Colonic mucosa (tissue), 4 donors: ENCODE results near the gene RFX2. TPM values are rescaled to one million over a fixed set of nuclear protein-coding genes. Genes with fewer than 3 reads are reported as not detected.

Experiments
- DNase-seq: peaks from one replicate; pipeline ENCODE4 v3.0.0-alpha.2; 2020
- H3K27ac ChIP-seq: fragments of 200-600 bp; one replicate; pipeline ENCODE4 v1.8.0; 2021
- H3K27me3 ChIP-seq: fragments of 200-600 bp; one replicate; pipeline ENCODE4 v1.8.0; 2021
- H3K36me3 ChIP-seq: fragments of 200-600 bp; one replicate; pipeline ENCODE4 v1.8.0; 2021
- H3K4me1 ChIP-seq: fragments of 200-600 bp; one replicate; pipeline ENCODE4 v1.8.0; 2021; ENCODE audit warnings: mild to moderate bottlenecking
- H3K4me3 ChIP-seq: fragments of 200-600 bp; one replicate; pipeline ENCODE4 v1.8.0; 2021
- H3K9ac ChIP-seq, 2 donors: one replicate each; pipeline ENCODE4 v1.7.0; 2013; ENCODE audit warnings: control low read depth in 2 of 2, low read depth in 2 of 2, low read length in 2 of 2
- H3K9me3 ChIP-seq: fragments of 200-600 bp; one replicate; pipeline ENCODE4 v1.8.0; 2021
- intact Hi-C: fragments of 100-400 bp; cut with DNase I; formaldehyde crosslinking; loops from one replicate; pipeline ENCODE4 v1.14.1; 2022
- total RNA-seq, 2 donors: library from RNA; stranded (reverse); fragmentation: NEBNext Ultra II Directional in 1 of 2; extraction: Animal tissue kit (Norgen Biotek cat#: 25700) in 1 of 2; gene quantifications; one replicate each; pipeline ENCODE4 v1.2.1, GENCODE V29; 2021
- TF ChIP-seq, protein P1 (sequence below): fragments of 200-600 bp; IDR thresholded peaks from one replicate; pipeline ENCODE4 v1.8.0; 2022; ENCODE audit warnings: antibody characterized with exemption, mild to moderate bottlenecking
- donor health status: healthy.
- donor health status: DM: no; HTN: no; CAD: no.
- donor health status: DM: no; HTN: no; CAD: no.

The RFX2 gene
- total RNA-seq, 2 donors from 2014 or later: 6.2 to 7.3 TPM

DNA sequence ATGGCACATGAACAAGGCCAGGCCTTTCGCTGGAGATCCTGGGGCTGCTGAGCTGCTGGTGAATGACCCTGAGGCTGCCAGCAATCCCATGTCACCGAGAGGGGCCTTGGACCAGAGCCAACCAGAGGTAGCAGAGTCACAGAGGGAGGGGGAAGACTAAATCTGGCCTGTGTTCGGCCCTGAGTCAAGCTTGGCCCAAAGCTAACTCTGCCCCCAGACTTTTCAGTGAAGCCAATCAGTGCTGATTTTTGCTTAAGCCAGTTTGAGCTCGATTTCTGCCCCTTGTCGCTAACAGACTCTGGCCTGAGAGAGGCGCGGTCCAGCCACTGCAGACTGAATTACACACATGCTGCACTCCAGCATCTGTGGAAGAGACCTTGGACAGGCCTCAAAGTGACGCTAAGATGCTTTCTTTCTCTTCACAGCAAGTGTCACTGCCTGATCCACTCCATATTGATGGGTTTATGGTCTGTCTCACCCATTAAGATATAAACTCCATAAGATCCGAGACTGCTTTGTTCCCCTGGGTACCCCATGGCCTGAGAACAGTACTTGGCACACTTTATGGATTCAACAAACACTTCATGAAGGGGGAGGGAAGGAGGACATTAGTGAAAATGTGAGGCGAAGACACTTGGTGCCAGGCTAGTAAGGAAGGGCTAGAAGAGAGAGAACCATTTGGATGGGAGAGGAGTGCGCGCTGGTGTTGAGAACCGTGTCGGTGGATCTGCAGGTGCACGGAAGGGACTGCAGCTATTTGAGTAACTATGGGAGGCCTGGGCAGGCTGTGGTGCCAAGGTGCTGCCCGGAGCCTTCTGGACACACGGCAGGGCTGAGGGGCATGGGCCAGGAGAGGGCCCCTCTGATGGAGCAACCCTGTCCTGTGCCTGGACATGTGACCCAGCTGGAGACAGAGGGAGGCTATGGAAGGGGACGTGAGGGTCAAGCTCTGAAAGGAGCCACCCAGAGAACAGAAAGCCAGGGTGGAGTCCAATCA is 150.0 kb downstream of the RFX2 start:
- H3K36me3 ChIP-seq: no peaks in the 10 kb centered on the region
- no peaks in the 10 kb centered on the region for H3K27me3 ChIP-seq
- H3K4me1 ChIP-seq: peaks cover 15% of the 10 kb centered on the region
- no peak for DNase-seq
- H3K27ac ChIP-seq: peak overlapping the region; percentile 54
- TF ChIP-seq, protein P1, sequence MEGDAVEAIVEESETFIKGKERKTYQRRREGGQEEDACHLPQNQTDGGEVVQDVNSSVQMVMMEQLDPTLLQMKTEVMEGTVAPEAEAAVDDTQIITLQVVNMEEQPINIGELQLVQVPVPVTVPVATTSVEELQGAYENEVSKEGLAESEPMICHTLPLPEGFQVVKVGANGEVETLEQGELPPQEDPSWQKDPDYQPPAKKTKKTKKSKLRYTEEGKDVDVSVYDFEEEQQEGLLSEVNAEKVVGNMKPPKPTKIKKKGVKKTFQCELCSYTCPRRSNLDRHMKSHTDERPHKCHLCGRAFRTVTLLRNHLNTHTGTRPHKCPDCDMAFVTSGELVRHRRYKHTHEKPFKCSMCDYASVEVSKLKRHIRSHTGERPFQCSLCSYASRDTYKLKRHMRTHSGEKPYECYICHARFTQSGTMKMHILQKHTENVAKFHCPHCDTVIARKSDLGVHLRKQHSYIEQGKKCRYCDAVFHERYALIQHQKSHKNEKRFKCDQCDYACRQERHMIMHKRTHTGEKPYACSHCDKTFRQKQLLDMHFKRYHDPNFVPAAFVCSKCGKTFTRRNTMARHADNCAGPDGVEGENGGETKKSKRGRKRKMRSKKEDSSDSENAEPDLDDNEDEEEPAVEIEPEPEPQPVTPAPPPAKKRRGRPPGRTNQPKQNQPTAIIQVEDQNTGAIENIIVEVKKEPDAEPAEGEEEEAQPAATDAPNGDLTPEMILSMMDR: no peak
- H3K4me3 ChIP-seq: no peak overlapping the region
- no peaks in the 10 kb centered on the region for H3K9me3 ChIP-seq
- intact Hi-C loops: loop anchor here (10.0 kb wide), 1 partner anchor 56 kb away; the partner anchor contains the start of genes NDUFA11 and VMAC
- peak overlapping the region in 1 of 2 donors; percentile 12 for H3K9ac ChIP-seq

DNA sequence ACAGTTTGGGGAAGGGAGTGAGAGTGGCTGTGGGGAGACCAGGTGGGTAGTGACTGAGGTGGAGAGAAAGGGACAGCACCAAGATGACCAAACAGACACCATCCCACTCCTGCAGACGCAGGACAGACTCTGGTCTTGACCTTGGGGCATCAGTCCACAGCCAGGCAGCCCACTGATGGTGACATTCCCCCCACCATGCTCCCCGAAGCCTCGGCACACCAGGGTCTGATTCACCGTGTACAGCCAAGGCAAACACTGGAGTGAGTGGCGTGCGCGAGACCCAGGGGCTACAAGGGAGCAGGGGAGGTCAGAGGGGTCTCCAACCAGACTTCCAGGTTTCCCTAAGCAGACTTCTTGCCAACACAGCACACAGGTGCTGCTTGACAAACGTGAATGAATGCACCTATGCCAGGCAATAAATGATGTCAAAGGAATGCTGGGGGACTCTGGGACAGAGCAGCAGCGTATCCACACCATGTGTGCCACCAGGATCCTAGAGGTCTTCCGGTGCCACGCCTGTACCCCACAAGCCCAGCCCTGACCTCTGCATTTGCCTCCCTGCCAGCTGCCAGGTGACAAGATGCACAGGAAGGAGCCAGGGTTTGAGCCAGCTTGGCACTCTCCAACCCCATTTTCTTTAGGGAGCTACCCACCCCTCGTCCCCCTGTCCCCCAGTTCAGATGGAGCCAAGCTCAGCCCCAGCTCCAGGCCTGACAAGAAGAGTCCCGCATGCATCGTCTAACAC is 150.9 kb downstream of the RFX2 start:
- H3K27me3 ChIP-seq: no peaks in the 10 kb centered on the region
- peak overlapping the region in 1 of 2 donors; percentile 16 for H3K9ac ChIP-seq
- intact Hi-C loops: loop anchor here (10.0 kb wide), 1 partner anchor 55 kb away; the partner anchor contains the start of genes NDUFA11 and VMAC
- no peaks in the 10 kb centered on the region for H3K36me3 ChIP-seq
- H3K9me3 ChIP-seq: no peaks in the 10 kb centered on the region
- no peak overlapping the region for H3K4me3 ChIP-seq
- TF ChIP-seq, protein P1: no peak
- H3K27ac ChIP-seq: no peak overlapping the region
- H3K4me1 ChIP-seq: peaks cover 24% of the 10 kb centered on the region
- DNase-seq: no peak

DNA sequence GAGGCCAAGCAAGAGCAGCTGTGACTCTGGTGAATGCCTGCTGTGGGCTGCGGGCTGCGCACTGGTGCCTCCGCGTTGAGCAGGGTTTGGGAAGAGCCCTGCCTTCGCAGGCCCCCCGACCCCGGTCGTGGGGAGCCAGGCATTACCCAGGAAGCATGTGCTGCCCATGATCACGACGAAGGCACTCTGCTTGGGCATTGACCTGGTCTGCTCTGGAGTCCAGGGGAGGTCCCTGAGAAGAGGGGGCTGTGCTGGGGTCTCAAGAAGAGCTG is 151.5 kb downstream of the RFX2 start:
- TF ChIP-seq, protein P1: no peak
- Histone ChIP-seq H3K36me3 (no peaks in the 10 kb centered on the region), H3K4me3 (no peak overlapping the region), H3K9ac (no peak overlapping the region), H3K27ac (no peak overlapping the region), H3K4me1 (peaks cover 30% of the 10 kb centered on the region), H3K9me3 (no peaks in the 10 kb centered on the region), H3K27me3 (no peaks in the 10 kb centered on the region)
- DNase-seq: no peak
- intact Hi-C loops: no loop called here

DNA sequence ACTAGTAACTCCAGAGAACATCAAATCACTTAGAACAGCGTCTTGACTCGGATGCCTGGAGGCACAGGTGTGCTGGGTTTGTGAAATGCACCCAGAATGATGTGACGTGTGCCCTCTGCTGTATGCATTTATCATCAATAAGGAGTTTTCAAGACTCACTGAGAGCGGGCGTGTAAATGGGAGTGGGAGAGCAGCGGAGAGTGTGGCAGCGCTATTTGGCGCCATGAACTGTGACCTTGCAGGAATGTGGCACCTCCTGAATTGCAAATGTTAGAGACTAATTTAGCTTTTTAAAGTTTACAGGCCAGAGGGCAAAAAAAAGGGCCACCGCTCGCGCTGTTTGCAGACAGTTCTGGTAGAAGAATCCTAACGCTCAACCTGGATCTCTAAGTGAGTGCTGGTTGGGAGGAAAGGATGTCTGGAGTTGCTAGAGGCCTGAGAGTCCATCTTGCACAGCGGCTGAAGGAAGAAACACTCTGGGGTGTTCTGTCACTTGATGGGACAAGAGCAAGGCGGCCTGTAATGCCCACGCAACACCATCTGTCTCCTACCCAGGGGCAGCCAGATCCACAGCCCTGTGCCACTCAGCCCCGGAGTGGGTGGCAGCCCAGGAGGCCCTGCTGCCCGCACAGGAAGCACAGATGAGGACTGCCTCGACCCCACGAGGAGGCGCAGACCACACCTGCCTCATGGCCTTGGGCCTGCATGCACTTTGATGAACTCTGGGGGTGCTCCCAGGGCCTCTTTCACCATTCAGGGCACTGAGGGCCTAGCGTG is 152.0 kb downstream of the RFX2 start:
- Histone ChIP-seq H3K27ac (no peak overlapping the region), H3K4me1 (peaks cover 30% of the 10 kb centered on the region), H3K9me3 (no peaks in the 10 kb centered on the region), H3K27me3 (no peaks in the 10 kb centered on the region), H3K9ac (no peak overlapping the region), H3K4me3 (no peak overlapping the region), H3K36me3 (no peaks in the 10 kb centered on the region)
- intact Hi-C loops: no loop called here
- DNase-seq: no peak
- TF ChIP-seq, protein P1: no peak

DNA sequence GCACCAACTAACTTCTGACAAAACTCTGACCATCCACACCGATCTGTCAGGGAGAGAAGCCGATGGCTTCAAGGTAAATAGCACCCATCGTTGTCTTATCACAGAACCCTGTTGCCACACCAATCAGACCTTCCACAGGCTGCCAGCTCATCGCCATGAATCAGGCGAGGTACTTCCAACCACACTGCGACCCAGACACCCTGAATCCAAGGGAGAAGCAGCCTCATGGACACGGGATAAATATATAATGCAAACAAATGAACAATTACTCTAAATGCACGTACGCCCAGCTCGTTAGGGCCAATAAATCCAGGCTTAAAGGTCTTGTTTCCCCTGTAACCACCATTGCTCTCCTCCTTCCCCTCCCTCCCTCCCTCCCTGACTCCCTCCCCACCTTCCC is 153.1 kb downstream of the RFX2 start:
- intact Hi-C loops: no loop called here
- H3K9ac ChIP-seq: no peak overlapping the region
- DNase-seq: no peak
- H3K9me3 ChIP-seq: no peaks in the 10 kb centered on the region
- TF ChIP-seq, protein P1: no peak
- H3K27me3 ChIP-seq: no peaks in the 10 kb centered on the region
- H3K4me3 ChIP-seq: no peak overlapping the region
- H3K4me1 ChIP-seq: peaks cover 27% of the 10 kb centered on the region
- H3K27ac ChIP-seq: no peak overlapping the region
- no peaks in the 10 kb centered on the region for H3K36me3 ChIP-seq
